ACHN (cell line): ENCODE results near the gene EXOSC5.
"Not testable (repeated sequence)": the region's sequence is repeated elsewhere in the genome, so short reads cannot be mapped to it uniquely, and the experiment has no call there.

Experiments
- DNase-seq: peaks from one replicate; pipeline ENCODE4 v3.0.0-alpha.2; 2015
- in situ Hi-C: cut with HindIII; loops from 2 replicates; pipeline ENCODE4 v1.10.0; 2017; ENCODE audit warnings: low sequenced_read_pairs, low pct_ligation_motif_present, low pct_unique_long_range_greater_than_20kb

EXOSC5 gene

DNA sequence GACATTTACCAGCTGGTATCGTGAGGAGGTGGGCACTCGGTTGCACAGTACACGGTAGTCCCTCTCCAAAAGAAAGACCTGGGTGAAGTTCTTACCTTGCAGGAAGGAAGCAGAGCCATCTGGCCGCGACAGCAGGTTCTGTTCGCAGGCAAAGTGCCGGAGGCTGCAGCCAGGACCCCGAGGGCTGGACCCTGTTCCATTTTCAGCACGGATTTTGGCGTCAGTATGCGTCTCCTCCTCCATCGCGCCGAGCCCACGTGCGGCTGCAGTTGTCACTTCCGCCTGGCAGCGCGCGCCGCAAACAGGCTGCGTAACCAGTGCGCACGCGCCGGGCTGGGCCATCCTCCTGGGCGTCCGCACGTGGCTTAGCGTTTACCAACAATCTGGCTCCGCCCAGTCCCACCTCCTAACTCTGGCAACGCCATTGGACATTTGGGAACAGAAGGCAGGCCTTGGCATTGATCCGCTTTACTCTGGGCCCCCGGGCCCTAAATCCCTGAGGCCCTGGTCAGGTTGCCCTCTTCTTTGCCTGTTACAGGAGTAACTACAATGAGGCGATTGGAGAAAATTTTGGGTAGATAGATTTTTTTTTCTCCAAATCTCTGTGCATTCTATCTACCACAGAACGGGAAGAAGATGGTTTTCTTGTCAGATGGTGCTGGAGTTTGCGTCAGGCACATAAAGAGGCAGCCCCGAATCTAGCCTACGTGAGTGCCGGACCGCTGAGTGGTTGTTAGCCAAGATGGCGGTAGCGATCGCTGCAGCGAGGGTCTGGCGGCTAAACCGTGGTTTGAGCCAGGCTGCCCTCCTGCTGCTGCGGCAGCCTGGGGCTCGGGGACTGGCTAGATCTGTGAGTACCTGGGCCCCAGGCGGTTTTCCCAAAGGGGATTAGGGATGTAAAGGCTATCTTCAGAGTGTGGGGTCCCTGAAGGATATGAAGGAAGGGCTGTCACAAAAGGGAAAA, at the start of gene EXOSC5, which contains the start of gene BCKDHA:
Gene EXOSC5, minus strand, starts transcription at position 274 of the 964 bp plus-strand sequence. Its CDS starts 31 bp downstream, at position 243.
Gene BCKDHA, plus strand, starts transcription at position 733 of the 964 bp plus-strand sequence. Its CDS starts 10 bp downstream, at position 743.
- in situ Hi-C loops = no loop called here
- peak; percentile 99 for DNase-seq

DNA sequence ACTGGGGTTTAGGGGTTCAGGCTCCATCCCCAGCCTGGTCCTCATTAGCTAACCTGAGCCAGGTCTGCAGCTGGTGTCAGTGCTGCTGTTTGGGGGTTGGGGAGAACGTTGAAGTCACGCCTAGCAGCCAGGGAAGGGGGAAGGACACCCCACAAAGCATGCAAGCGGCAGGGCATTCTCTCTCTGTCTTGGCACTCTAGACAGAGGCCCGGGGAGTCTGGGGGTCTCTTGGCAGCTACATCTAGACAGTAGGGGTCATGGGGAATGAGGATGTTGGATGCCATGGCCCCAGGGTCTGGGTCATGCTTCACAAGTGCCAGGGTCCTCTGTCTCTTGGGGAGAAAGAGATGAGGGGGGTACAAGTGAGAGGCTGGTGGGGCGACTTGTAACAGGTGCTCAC, 48.4 kb upstream of the EXOSC5 start:
- no peak for DNase-seq
- in situ Hi-C loops = no loop called here

DNA sequence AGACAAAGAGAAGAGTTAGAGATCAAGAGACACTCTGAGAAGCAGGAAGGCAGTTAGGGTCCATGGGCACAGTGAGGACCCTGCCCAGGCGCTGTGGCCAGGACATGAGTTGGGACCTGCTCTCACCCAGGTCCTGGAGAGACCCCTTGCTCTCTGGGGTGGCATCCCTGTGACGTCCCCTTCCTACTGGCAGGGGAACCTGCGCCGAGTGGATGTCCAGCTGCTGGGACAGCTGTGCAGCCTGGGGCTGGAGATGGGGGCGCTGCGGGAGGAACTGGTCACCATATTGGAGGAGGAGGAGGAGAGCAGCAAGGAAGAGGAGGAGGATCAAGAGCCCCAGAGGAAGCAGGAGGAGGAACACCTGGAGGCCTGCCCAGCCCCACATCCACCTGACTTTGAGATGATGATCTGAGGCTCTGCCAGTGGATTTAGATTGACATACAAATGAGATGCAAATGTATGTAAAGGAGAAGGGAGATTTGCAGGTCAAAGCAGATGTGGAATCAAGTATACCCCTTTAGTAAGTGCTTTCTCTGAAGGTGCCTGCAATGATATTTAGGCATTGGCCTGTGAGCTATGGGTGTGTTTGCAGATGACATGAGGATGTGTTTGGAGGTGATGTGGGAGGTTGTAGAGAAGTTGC, 46.8 kb upstream of the EXOSC5 start:
- in situ Hi-C loops = no loop called here
- DNase-seq = no peak

DNA sequence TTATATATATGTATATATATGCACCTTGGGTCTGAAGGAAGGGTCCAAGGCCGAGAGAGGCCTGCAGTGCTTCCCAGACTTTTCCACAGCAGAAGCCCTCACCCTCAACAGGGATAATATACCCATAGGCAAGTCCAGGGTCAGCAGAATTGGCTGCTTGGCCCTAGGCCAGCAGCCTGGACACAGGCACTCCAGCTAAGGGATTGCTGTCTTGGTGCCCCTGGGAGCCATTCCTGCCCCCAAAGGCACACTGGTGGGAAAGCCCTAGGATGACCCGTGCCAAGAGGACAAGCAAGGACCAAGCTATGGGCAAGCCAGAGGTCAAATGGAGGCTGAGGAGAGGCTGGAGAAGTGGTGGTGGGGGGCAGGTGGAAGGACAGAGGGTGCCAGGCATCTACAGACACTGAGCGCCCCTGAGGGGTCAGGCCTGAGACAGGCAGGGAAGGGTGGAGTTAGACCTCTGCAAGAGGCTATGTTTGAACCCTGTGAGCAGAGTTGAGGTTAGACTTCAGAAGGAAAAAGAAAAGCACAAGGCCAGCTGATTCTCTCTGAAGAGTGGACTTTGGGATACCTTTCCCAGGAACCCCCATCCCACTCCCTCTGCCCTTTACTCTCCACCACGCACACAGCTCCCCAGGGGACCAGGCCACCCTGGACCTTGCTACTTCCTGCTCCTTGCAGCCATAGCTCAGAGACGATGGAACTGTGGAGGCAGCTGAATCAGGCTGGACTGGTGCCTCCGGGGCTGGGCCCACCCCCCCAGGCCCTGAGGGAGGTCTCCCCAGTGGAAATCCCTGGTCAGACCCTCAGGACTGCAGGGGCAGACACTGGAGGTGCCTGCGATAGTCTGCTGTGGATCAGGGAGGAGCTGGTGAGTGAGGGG, 45.6 kb upstream of the EXOSC5 start, which contains the start of gene ERICH4:
Gene ERICH4, plus strand, starts transcription at position 684 of the 883 bp plus-strand sequence. Its CDS starts 14 bp downstream, at position 698.
- in situ Hi-C loops = no loop called here
- DNase-seq = no peak

DNA sequence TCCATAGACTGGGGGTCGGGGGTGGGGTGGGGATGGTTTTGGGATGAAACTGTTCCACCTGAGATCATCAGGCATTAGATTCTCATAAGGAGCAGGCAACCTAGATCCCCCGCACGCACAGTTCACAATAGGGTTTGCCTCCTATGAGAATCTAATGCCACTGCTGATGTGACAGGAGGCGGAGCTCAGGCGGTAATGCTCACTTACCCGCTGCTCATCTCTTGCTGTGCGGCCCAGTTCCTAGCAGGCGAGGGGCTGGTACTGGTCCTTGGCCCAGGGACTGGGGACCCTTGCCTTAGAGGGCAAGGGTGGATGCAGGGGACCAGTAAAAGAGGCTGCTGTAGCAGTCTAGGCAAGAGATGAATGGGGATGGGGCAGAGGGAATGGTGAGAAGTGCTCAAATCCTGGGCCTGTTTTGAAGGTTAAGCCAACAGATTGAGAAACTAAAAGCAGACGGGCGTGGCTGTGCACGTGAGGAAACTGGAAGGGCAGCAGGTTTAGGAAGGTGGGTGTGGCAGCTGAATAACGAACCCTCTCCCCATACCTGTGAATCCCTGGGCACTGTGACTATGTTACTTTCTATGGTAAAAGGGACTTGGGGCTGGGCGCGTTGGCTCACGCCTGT, 44.3 kb upstream of the EXOSC5 start:
- in situ Hi-C loops = no loop called here
- DNase-seq = no peak

DNA sequence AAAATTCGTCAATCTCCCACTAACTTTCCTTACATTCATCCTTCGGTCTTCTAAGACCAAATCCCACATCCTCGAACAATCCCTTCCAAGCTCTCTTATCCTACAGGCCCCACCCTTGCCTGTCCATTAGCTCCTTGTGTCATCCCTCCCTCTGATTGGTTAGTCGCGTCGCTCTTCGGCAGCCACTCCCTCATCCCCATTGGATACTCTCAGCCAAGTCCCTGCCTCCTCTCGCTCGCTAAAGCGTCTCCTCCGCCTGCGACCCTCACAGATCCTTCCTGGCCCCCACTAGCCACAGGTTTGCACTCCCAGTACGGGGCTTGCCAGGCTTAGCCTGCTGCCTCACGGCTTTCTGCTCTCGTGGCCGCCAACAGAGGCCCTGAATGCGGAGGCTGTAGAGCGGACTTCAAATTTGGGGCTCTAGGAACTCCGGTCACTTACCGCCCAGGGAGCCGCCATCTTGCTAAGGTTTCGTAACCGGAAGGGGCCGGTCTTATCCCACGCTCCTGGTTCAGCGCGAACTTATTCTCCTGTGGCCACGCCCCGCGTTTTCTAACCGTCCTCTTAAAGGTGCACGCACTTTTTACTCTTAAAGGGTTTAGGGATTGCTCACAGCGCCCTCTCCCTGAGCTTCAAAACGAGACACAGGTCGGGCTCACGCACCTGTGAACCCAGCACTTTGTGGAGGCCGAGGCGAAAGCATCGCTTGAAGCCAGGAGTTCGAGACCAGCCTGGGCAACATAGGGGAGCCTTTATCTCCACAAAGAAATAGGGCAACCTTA, 42.5 kb upstream of the EXOSC5 start, which contains the start of gene DMAC2:
Gene DMAC2, minus strand, starts transcription at position 472 of the 782 bp plus-strand sequence. Its CDS starts 13 bp downstream, at position 459.
- in situ Hi-C loops = no loop called here
- DNase-seq = peak; percentile 98

DNA sequence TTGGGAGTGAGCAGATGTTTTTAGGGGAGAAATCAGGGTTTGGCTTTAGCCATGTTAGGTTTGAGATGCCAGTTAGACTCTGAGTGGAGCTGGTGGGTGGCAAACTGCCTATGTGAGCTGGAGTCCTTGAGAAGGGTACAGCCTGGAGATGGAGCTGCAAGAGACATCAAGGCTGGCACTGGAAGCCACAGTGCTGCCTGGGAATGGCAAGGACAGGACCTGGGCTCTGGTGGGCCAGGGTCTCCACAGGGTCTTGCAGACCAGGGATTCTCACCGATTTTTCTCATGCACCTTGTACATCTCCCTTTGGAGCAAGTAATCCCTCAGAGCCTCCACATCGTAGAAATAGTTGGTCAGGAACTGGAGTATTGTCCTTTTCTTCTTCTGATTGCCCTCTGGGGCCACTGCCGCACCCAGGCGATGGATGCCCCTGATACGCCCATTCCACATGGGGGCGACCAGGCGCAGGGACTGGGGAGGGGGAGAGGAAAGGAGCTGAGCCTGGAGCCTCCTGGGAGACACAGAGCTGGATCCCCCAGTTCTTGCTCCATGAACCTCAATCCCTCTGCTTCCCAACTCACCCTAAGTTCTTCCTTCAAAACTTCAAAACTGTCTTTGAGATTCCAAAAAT, 40.9 kb upstream of the EXOSC5 start:
- in situ Hi-C loops = no loop called here
- no peak for DNase-seq

DNA sequence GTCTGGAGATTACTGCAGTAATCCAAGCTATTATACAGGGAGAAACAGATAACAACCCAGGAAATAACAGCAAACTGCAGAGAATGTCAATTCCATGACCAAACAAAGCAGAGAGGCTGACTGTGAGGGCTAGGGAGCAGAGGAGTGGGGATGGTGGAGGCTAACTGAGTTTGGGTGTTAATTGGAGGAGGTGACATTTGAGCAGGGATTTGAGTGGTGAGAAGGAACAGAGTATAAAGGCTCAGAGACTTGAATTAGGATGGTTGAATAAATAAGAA, 39.5 kb upstream of the EXOSC5 start:
- DNase-seq = no peak
- in situ Hi-C loops = no loop called here

DNA sequence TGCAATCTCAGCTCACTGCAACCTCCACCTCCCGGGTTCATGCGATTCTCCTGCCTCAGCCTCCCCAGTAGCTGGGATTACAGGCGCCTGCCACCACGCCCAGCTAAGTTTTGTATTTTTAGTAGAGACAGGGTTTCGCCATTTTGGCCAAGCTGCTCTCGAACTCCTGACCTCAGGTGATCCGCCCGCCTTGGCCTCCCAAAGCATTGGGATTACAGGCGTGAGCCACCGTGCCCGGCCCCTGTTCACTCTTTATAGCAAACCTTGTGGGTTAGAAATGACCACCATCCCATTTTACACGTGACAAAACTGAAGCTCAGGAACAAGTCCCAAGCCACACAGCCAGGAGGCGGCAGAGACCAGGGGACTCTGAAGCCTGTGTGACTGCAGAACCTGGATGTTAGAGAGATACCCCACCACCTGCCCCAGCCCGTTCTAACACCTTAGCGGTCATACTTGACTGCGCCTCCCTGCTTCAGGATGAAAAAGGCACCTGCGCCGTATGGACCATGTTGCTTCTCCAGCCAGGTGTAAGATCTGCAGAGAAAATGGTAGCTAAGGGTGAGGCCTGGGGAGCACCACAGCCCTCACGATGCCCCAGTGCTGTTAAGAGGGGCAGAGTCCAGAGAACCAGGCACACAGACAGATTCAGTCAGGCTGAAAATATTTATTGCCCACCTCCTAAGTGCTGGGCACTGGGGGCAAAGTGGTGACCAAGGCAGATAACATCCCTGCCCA, 38.9 kb upstream of the EXOSC5 start:
- DNase-seq = no peak
- in situ Hi-C loops = no loop called here

DNA sequence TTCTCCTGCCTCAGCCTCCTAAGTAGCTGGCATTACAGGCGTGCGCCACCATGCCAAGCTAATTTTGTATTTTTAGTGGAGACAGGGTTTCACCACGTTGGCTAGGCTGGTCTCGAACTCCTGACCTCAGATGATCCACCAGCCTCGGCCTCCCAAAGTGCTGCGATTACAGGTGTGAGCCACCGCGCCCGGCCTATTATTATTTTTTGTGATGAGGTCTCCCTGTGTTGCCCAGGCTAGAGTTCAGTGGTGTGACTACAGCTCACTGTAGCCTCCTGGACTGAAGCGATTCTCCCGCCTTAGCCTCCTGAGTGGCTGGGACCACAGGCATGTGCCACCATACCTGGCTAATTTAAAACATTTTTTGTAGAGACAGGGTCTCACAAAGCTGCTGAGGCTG, 38.2 kb upstream of the EXOSC5 start:
- in situ Hi-C loops, DNase-seq: not testable (repeated sequence)

DNA sequence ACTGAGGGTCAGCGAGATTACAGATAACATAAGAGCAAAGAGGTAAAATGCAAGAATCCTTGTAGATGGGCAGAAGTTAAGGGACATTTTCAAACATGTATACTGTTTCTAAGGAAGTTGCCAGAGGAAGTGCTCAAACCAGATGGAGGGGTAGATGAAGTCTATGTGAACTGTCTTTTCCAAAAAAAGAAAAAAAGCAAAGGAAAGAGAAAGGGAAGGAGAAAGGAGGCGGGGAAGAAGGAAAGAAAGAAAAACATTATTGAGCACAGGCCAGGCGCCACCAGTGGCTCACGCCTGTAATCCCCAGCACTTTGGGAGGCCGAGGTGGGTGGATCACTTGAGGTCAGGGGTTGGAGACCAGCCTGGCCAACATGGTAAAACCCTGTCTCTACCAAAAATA, 37.3 kb upstream of the EXOSC5 start:
- in situ Hi-C loops = no loop called here
- DNase-seq = no peak

DNA sequence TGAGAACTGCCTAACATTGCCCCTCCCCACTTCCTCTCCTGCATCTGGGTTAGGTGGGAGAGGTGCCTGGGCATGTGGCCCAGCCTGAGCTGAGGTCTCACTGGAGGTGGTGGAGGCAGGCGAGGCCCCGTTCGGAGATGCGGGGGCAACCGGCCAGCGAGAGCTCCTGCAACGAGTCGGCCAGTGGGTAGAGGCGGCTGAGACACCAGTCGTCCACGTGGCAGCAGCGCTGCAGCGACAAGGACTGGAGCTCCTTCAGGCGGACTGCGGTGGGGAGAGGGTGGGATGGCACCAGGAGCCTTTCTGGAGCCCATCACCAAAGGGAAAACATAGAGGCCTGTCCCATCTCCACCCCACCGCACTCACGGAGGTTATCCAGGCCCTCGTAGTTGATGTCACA, 36.0 kb upstream of the EXOSC5 start:
- DNase-seq = no peak
- in situ Hi-C loops = no loop called here

DNA sequence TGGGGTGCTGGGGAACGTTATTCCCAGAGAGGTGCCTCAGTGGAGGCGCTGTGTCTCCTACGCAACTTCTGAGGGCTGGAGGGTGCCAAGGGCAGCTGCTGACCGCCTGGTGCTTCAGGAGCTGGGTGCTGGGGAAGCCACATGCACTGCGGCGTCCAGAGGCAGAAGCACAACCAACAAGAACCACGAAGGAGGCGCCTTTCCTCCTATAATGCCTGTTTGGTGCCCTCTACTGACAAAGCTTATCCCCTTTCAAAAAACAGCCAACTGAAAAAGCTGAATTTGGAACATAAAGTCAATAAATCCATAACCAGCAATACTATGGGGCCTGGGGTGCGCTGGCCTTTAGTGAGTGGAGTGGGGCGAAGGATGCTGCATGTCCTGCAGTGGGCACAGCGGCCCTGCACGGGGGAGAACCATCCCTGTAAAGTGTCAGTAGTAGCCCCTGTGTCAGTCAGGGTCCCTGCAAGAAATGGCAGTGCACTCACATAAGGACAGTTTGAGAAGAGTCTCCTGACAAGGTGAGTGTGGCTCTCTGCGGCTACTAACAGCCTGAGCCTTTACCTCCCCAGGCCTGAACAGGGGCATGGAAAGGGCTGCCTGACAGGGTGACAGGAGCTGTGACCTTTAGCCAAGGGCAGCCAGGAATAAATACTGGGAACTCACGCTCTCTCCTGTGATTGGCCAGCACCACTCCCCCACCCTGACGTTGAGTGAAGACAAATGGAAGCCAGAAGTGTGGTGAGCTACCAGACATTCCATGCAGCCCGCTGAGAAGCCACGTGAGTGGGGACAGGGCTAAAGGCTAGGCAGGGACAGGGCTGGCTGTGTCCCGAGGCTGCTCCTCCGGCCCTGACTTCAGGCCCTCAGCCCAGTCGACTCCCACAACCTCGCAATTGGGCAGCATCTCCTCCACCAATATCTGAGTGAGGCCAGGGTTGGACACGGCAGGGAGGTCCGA, 34.5 kb upstream of the EXOSC5 start:
- DNase-seq = no peak
- in situ Hi-C loops = no loop called here

DNA sequence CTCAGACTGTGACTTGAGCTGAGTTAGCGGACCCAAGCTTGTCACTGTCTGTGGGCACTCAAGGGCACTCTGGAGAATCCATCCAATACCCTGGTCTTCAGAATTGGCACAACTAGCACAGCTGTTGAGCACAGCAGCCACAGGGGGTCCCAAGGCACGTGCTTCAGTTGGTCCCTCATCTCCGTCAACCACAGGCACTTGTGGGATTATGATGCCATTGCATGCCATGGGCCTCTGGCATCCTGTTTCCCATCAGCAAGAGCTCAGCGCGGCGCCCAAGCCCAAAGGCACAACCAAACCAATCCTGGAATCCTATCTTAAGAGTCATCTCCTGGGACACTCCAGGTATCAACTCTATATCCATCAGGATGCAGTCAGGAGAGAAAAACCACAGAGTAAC, 33.8 kb upstream of the EXOSC5 start:
- in situ Hi-C loops = no loop called here
- DNase-seq = no peak

DNA sequence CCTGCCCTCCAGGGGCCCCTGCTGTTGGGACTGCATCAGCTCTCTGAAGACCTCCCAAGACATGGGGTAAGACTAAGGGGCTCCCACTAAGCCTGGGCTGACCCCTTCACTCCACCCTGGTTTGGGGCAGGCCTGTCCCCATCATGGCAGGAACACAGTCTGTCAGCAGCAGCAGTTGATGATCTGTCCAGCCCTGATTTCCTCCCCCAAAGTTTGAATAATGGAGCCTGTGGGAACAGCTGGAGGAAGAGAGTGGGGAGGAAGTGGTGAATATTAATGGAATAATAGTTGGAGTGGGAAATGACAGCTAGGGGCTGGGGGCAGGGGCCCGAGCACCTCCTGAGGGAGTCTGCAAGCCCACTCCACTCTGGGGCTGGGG, 31.3 kb upstream of the EXOSC5 start:
- no peak for DNase-seq
- in situ Hi-C loops = no loop called here
